Occipital lobe (tissue), 3 donors: ENCODE data around the gene SLC17A5. TPM values are rescaled to one million over a fixed set of nuclear protein-coding genes. Genes with fewer than 3 reads are reported as not detected.
"Not testable (repeated sequence)": the region's sequence is repeated elsewhere in the genome, so short reads cannot be mapped to it uniquely, and the experiment has no call there.

Experiments used
- DNase-seq: peaks from one replicate; lab custom pipeline; 2025; lab: John Stamatoyannopoulos, UW
- small RNA-seq: library from RNA; depleted of rRNA; stranded (forward); fragments of <200 nt; gene quantifications from one replicate; pipeline ENCODE3, GENCODE V24; 2014
- total RNA-seq: library from RNA; depleted of rRNA; stranded (reverse); fragments of >200 nt; gene quantifications from one replicate; pipeline ENCODE4 v1.2.3, GENCODE V29; 2014

The SLC17A5 gene
- total RNA-seq, 1 donor from 2014 or later: 27.9 TPM

DNA sequence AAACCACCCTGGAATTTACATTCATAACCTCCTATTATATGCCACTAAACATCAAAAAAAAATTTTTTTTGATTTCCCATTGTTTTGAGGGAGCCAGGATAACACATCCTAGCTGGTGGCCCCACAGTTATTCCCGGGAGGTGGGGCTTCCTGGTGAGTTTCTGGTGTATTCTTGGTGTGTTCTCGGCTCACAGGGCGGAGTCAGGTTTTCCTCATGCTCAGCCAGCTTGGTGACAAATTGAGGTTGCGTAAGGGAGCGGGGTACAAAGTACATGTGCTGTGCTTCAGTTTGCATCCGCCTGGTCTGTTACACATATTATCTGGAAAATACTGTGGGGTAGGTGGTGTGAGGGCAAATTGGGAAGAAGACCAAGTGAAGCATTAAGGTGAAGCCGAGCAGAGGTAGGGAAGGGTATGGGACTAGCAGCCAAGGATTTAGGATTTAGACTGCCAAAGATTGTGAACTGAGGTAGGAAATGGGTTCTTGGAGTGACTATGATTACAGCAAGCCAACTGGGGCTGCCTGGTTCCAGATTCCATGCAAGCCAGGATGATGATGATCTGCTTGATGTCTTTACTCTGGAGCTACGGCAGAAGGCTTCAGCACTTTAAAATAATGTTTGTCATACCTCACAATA lies 86.7 kb downstream of the SLC17A5 start:
- no peak for DNase-seq

GRCh38 chr6:73566486-73566871 lies 87.3 kb downstream of the SLC17A5 start:
- DNase-seq: not testable (repeated sequence)

DNA sequence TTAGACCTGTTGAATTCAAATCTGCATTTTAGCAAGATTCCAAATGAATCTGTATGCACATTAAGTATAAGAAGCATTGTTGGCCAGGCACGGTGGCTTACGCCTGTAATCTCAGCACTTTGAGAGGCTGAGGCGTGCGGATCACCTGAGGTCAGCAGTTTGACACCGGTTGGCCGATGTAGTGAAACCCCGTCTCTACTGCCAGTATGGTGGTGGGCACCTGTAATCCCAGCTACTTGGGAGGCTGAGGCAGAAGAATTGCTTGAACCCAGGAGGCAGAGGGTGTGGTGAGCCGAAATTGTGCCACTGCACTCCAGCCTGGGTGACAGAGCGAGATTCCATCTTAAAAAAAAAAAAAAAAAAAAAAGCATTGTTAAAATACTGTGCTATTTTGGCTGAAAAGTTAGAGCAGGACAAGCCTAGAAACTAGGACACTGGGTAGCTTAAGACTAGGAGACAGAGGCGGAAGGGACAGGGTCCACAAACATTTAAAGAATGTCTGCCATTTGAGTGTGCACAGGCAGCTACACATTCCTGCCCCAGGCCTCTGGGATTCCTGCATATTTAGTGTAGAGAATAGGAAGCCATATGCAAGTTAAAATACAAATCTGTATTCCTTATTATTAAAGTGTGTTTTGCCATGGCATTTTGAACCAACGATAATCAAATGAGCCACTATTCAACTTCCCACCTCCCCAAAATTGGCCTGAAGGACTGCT lies 87.9 kb downstream of the SLC17A5 start:
- no peak for DNase-seq

DNA sequence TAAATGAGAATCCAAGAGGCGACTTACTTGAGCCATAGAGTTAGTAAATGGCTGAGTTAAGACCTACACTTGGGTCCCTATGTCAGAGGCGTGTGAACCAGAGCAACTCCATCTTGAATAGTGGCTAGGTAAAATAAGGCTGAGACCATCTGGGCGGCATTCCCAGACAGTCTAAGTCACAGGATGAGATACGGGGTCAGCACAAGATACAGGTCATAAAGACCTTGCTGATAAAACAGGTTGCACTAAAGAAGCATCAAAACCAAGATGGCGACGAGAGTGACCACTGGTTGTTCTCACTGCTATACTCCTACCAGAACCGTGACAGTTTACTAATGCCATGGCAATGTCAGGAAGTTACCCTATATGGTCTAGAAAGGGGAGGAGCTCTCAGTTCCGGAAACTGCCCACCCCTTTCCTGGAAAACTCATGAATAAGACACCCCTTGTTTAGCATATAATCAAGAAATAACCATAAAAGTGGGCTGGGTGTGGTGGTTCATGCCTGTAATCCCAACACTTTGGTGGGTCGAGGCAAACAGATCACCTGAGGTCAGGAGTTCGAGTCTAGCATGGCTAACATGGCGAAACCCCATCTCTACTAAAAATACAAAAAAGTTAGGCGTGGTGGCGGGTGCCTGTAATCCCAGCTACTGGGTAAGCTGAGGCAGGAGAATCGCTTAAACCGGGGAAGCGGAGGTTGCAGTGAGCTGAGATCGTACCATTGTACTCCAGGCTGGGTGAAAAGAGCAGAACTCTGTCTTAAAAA lies 89.0 kb downstream of the SLC17A5 start:
- DNase-seq: no peak

GRCh38 chr6:73562558-73562957 lies 91.2 kb downstream of the SLC17A5 start:
- DNase-seq: no peak

GRCh38 chr6:73560853-73561407 lies 92.9 kb downstream of the SLC17A5 start:
- no peak for DNase-seq

DNA sequence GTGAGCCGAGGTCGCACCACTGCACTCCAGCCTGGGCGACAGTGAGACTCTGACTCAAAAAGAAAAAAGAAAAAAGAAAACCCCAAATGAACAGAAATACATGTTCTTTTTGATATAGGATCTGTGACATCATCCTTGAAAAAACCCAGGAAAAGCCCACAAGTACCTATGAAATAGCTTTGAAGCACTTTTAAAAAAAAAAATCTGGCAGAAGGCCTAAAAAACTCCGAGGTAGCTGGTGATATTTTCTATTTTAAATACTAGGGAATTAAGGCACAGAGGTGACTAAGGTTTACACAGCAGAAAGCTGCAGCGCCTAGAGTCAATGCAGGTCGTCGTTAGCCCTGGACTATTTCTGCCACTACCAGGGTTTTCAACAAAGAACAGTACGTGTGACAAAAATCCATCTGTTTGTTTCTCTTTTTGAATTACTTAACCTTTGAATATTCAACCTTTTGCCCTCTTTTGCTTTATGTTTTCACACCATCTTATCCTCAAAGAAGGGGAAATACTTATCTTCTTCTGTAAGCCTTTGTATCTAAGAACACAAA lies 93.5 kb downstream of the SLC17A5 start:
- DNase-seq: no peak

DNA sequence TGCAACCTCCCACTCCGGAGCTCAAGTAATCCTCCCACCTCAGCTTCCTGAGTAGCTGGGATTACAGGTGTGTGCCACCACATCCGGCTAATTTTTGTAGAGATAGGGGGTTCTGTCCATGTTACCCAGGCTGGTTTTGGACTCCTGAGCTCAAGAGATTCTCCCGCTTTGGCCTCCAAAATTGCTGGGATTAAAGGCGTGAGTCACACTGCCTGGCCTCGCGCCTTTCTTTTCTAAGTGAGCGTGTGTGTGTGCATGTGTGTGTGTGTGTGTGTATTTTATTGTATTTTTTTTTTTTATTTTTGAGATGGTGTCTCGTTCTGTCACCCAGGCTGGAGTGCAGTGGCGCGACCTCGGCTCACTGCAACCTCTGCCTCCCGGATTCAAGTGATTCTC lies 94.4 kb downstream of the SLC17A5 start:
- DNase-seq: not testable (repeated sequence)

DNA sequence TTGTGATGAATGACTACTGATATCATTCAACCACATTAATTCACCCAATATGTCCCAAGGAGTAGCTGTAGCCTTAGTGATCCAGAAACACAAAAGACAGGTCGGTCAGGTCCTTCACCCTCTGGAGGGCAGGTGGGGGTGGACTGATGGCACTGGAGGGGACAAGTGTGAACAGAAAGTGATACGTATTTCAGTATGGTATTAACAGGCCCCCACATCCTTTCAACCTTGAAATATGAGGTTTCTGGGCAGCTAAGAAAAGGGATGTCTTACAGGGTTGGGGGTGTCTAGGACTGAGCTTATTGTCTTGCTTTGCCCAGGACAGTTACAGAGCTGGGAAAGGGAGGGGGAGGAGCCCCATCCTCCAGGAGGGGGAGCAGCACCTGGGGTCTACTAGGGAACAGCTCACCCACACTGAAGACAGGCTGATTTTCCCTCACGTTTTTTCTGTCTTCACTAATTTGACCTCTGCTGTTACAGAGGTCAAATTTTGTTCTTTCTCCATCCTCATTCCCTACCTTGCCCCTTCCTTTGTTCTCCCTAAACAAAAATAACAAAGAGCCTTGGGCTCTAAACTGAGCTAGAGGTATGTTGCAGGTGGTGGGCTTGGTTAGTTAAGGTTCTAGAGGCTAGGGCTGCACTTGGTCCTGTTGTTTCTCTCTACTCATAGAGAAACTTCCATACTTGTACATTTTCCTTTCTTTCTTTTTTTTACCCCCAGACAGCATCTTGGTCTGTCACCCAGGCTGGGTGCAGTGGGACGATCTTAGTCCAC lies 95.0 kb downstream of the SLC17A5 start:
- DNase-seq: no peak

DNA sequence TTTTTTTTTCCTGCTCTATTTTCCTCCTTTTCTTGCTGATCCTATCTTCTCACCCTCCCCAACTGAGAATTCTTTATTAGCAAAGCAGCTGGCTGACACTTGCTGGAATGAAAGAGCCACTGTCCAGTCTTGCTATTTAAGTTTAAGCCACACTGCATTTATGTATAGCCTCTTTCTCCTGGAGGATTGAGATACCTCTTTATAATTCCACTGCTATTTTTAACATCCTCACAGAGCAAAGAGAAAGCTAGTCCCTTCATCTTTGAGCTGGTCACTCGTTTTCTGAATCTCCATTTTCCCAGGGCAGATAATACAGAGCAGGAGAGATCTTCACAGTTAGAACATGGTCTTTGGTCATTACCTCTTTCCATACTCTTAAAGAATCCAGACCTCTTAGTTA lies 97.0 kb downstream of the SLC17A5 start:
- DNase-seq: no peak

DNA sequence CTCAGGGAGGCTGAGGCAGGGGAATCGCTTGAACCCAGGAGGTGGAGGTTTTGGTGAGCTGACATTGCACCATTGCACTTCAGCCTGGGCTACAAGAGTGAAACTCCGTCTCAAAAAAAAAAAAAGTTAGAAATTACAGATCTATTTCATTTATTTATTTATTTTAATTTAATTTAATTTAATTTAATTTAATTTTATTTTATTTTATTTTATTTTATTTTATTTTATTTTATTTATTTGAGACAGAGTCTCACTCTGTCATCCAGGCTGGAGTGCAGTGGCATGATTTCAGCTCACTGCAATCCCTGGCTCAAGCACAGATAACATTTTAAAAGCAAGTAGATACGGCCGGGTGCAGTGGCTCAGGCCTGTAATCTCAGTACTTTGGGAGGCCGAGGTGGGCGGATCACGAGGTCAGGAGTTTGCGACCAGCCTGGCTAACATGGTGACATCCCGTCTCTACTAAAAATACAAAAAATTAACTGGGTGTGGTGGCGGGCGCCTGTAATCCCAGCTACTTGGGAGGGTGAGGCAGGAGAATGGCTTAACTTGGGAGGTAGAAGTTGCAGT lies 98.3 kb downstream of the SLC17A5 start:
- not testable (repeated sequence) for DNase-seq

DNA sequence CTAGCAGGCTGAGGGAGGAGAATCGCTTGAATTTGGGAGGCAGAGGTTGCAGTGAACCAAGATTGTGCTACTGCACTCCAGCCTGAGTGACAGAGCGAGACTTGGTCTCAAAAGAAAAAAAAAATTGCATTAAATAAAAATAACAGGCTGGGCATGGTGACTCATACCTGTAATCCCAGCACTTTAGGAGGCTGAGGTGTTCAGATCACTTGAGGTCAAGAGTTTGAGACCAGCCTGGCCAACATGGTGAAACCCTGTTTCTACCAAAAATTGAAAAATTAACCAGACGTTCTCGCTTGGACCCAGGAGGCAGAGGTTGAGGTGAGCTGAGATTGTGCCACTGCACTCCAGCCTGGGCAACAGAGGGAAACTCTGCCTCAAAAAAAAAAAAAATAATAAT lies 102.7 kb downstream of the SLC17A5 start:
- DNase-seq: not testable (repeated sequence)

DNA sequence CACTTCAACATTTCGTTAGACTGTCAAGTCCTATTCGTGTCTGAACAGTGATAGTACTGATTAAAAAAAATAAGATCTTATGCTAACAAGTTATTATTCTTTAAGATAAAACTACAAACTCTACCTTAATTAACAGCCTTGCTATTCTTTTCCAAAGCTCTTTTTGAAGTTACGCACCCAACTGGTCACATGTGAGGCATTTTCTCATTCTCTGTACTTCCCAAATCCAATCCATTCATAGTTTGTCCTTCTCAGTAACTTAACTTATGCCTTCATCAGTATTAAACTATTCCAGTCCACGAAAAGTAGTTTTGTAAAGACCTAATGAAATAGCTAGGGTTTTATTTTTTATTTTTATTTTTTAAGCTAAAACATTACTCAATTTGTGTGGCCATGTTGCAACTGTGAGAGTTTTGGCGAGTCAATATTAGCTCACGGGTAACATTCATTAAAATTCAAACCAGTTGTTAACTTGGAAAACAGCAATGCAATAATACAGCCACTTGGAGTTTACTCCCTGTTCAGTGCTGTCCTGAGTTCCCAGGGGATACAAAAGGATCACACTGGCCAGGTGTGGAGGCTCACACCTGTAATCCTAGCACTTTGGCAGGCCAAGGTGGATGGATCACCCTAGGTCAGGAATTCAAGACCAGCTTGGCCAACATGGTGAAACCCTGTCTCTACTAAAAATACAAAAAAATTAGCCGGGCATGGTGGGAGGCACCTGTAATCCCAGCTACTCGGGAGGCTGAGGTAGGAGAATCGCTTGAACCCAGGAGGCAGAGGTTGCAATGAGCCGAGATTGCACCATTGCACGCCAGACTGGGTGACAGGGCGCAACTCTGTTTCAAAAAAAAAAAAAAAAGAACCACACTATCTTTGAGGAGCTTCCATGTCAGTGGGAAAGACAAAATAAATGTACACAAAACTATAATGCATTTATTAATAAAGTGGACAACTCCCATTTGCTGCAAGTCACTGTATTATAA lies 105.0 kb downstream of the SLC17A5 start:
- DNase-seq: no peak

DNA sequence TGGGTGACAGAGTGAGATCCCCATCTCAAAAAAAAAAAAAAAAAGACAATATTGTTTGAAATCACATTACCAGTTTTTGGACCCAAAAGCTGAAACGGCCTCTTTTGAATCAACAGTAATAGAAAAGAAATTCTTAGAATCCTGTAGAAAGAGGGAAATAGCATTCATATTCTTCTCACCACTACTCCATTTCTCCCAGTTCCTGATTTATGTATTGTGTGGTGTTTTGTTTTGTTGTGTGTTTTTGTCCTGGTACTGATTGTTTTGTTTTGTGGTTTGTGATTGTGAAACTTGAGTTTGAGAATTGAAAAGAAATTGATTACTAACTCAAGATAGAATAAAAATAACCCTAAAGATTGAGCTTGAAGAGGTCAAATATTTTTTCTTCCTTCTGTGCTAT lies 106.8 kb downstream of the SLC17A5 start:
- no peak for DNase-seq

Small RNAs within 50 kb of the gene (small RNA-seq; reads per million reads assigned to genes)
- not detected for gene RPS27P15

Other genes with a start within 250 kb of the SLC17A5 start
- 1.2 TPM for gene CGAS, start 201.7 kb downstream of the SLC17A5 start, total RNA-seq
- gene MTO1, start 192.3 kb downstream of the SLC17A5 start, total RNA-seq: 17.3 TPM
- gene EEF1A1, start 133.0 kb downstream of the SLC17A5 start, total RNA-seq: 15,287 TPM
- gene CD109, start 42.2 kb upstream of the SLC17A5 start, total RNA-seq: 1.6 TPM